Endothelial cell of umbilical vein (primary cell): ENCODE results near the gene AQP12A. TPM values are rescaled to one million over a fixed set of nuclear protein-coding genes. Genes with fewer than 3 reads are reported as not detected.

Experiments used
- BruUV-seq: library from RNA; stranded (reverse); fragments of 400-500 nt; replicated peaks from 2 replicates; lab custom pipeline; 2021; lab: Mats Ljungman, UMichigan
- CTCF ChIA-PET: fragments of 300-600, 350-600 bp; sonication (Branson Sonifier 250); formaldehyde crosslinking; loops from one replicate; lab custom pipeline; 2021; ENCODE audit warnings: antibody characterized with exemption, inconsistent platforms; lab: Charles Lee
- POLR2A ChIA-PET: fragments of 300-600, 350-600 bp; sonication (Branson Sonifier 250); formaldehyde crosslinking; loops from one replicate; lab custom pipeline; 2021; ENCODE audit warnings: antibody characterized with exemption, inconsistent platforms; lab: Charles Lee
- DNase-seq: peaks from one replicate; pipeline ENCODE4 v3.0.0-alpha.2; 2011; ENCODE audit warnings: low read depth, low spot score
- FAIRE-seq: peaks from 2 replicates; lab custom pipeline; 2011; peaks lifted over from hg19 to GRCh38; lab: Jason Lieb, UNC
- H2AFZ ChIP-seq: 2 replicates; pipeline ENCODE4 v1.6.0; 2012; ENCODE audit warnings: low read depth, low read length, control low read depth, inconsistent platforms
- H3K27ac ChIP-seq: 2 replicates; pipeline ENCODE4 v1.5.1; 2011; ENCODE audit warnings: low read depth, mild to moderate bottlenecking, control low read depth, low read length, moderate library complexity; ENCODE audit not compliant: insufficient read depth
- H3K27me3 ChIP-seq, 2 experiments: 2 replicates each; pipeline versions ENCODE4 v1.6.0 to v1.6.1; 2011; ENCODE audit warnings: low read length in 2 of 2, mixed read lengths in 1 of 2; ENCODE audit not compliant: control insufficient read depth in 2 of 2, insufficient read depth in 2 of 2
- H3K36me3 ChIP-seq, 2 experiments: 2 replicates in 1 of 2; 3 replicates in 1 of 2; pipeline ENCODE4 v1.5.1; 2011; ENCODE audit warnings: low read length in 2 of 2, mild to moderate bottlenecking in 1 of 2, moderate library complexity in 1 of 2; ENCODE audit not compliant: control insufficient read depth in 2 of 2, insufficient read depth in 2 of 2; ENCODE audit errors: extremely low read depth in 1 of 2
- H3K4me1 ChIP-seq: 3 replicates; pipeline ENCODE4 v1.5.1; 2011; ENCODE audit warnings: mild to moderate bottlenecking, low read length; ENCODE audit not compliant: control insufficient read depth, insufficient read depth; ENCODE audit errors: extremely low read depth
- H3K4me2 ChIP-seq: 2 replicates; pipeline ENCODE4 v1.6.1; 2011; ENCODE audit warnings: low read length, control low read depth, mixed read lengths; ENCODE audit not compliant: insufficient read depth
- H3K4me3 ChIP-seq, 3 experiments: fragments of 200-600 bp in 1 of 3; sonication (generic), shearing (Covaris generic) in 1 of 3; replicated peaks in 1 of 3; 2 replicates each; pipeline ENCODE4 v1.5.1; 2011 to 2016; ENCODE audit warnings: control low read depth in 3 of 3, low read length in 3 of 3, mild to moderate bottlenecking in 2 of 3, inconsistent platforms in 1 of 3, low read depth in 1 of 3, moderate library complexity in 1 of 3; ENCODE audit not compliant: insufficient read depth in 1 of 3
- H3K79me2 ChIP-seq: 2 replicates; pipeline ENCODE4 v1.6.0; 2012; ENCODE audit warnings: low read length, inconsistent platforms; ENCODE audit not compliant: control insufficient read depth, insufficient read depth
- H3K9ac ChIP-seq: replicated peaks from 2 replicates; pipeline ENCODE3; 2011; ENCODE audit warnings: low read length, control low read depth; ENCODE audit not compliant: insufficient read depth; ENCODE audit errors: extremely low read depth
- H3K9me1 ChIP-seq: replicated peaks from 3 replicates; pipeline ENCODE4 v1.6.0; 2011; ENCODE audit warnings: mild to moderate bottlenecking, low read length; ENCODE audit not compliant: control insufficient read depth, insufficient read depth; ENCODE audit errors: extremely low read depth
- H3K9me3 ChIP-seq: replicated peaks from 2 replicates; pipeline ENCODE4 v1.5.1; 2012; ENCODE audit warnings: low read length, inconsistent platforms; ENCODE audit not compliant: control insufficient read depth, insufficient read depth
- H4K20me1 ChIP-seq: replicated peaks from 2 replicates; pipeline ENCODE3; 2011; ENCODE audit warnings: mild to moderate bottlenecking, low read length; ENCODE audit not compliant: control insufficient read depth, insufficient read depth; ENCODE audit errors: extremely low read depth
- CTCF ChIP-seq, 2 donors: IDR thresholded peaks; 1 replicate in 1 of 2; 2 replicates in 1 of 2; pipeline ENCODE4 v1.5.1; 2011; ENCODE audit warnings: low read length in 2 of 2, mild to moderate bottlenecking in 2 of 2, moderate library complexity in 2 of 2, control low read depth in 1 of 2, inconsistent platforms in 1 of 2, low read depth in 1 of 2; ENCODE audit not compliant: insufficient read depth in 1 of 2; ENCODE audit errors: extremely low read depth in 1 of 2
- EZH2 ChIP-seq: IDR thresholded peaks from 2 replicates; pipeline ENCODE4 v1.6.1; 2012; ENCODE audit warnings: borderline replicate concordance, low read depth, mild to moderate bottlenecking, moderate library complexity, low read length, inconsistent platforms; ENCODE audit not compliant: severe bottlenecking
- FOS ChIP-seq: IDR thresholded peaks from 2 replicates; pipeline ENCODE4 v1.6.1; 2011; ENCODE audit warnings: mild to moderate bottlenecking, low read length, moderate library complexity, borderline replicate concordance; ENCODE audit not compliant: insufficient read depth
- GATA2 ChIP-seq: IDR thresholded peaks from 2 replicates; pipeline ENCODE4 v1.7.0; 2011; ENCODE audit warnings: low read depth, mild to moderate bottlenecking, moderate library complexity, mixed read lengths, low read length; ENCODE audit not compliant: insufficient read length, insufficient read depth
- JUN ChIP-seq: IDR thresholded peaks from 2 replicates; pipeline ENCODE4 v1.6.1; 2011; ENCODE audit warnings: borderline replicate concordance, low read depth; ENCODE audit not compliant: insufficient read length, insufficient read depth
- MAX ChIP-seq: IDR thresholded peaks from 2 replicates; pipeline ENCODE4 v1.6.1; 2011; ENCODE audit not compliant: insufficient read depth, insufficient read length
- MYC ChIP-seq: IDR thresholded peaks from one replicate; pipeline ENCODE4 v1.6.1; 2011; ENCODE audit warnings: mild to moderate bottlenecking, low read depth, low read length
- POLR2A ChIP-seq: IDR thresholded peaks from 2 replicates; pipeline ENCODE4 v1.6.1; 2012; ENCODE audit warnings: low read depth, mild to moderate bottlenecking, control low read depth, low read length
- POLR2AphosphoS5 ChIP-seq: IDR thresholded peaks from 2 replicates; pipeline ENCODE4 v1.6.1; 2012; ENCODE audit warnings: low read depth, mild to moderate bottlenecking, control low read depth, low read length, moderate library complexity; ENCODE audit not compliant: insufficient read depth
- dilution Hi-C: fragments of 300-500 bp; cut with MboI; formaldehyde crosslinking; loops from one replicate; pipeline ENCODE4 v1.15.0; 2019; ENCODE audit warnings: low sequenced_read_pairs; ENCODE audit not compliant: extremely low pct_ligation_motif_present
- intact Hi-C: fragments of 100-400 bp; cut with micrococcal nuclease; formaldehyde crosslinking; loops from one replicate; pipeline ENCODE4 v1.10.0; 2022
- polyA plus RNA-seq, 4 experiments: library from polyadenylated mRNA; depleted of rRNA in 3 of 4; stranded (reverse) in 3 of 4; unstranded in 1 of 4; fragments of >200 nt; gene quantifications; 2 replicates each; pipeline versions ENCODE4 v1.2.1 to v1.2.3, GENCODE V29; 2011 to 2012; ENCODE audit warnings: missing spikeins in 1 of 4
- total RNA-seq: library from RNA; stranded (reverse); gene quantifications from 2 replicates; pipeline ENCODE4 v1.2.3, GENCODE V29; 2021

The AQP12A gene
- total and polyA plus RNA-seq, 2 donors (not counting 3 experiments of a cell fraction or from before 2014, with no cell fraction given), result not detected

GRCh38 chr2:240662681-240663080 lies 29.0 kb upstream of the AQP12A start:
- Histone ChIP-seq H3K27me3 (peaks cover 3 to 5% of the 10 kb centered on the region in 2 experiments), H3K9ac (no peak overlapping the region), H3K27ac (no peak overlapping the region), H3K9me3 (no peaks in the 10 kb centered on the region), H4K20me1 (no peaks in the 10 kb centered on the region), H3K36me3 (no peaks in the 10 kb centered on the region), H3K9me1 (no peaks in the 10 kb centered on the region), H2AFZ (no peak overlapping the region), H3K4me2 (no peak overlapping the region), H3K79me2 (no peaks in the 10 kb centered on the region), H3K4me3 (no peak overlapping the region), H3K4me1 (no peaks in the 10 kb centered on the region)
- CTCF ChIA-PET, result no interaction called here
- intact Hi-C loops (no loop called here), dilution Hi-C loops (no loop called here)
- POLR2A ChIA-PET, result no interaction called here
- FAIRE-seq, result no peak
- TF ChIP-seq JUN (no peak), MAX (no peak), MYC (no peak), POLR2AphosphoS5 (no peak), FOS (no peak), POLR2A (no peak), CTCF (IDR thresholded peaks at IDR 0.05; ENCODE audit: extremely low read depth in 1 of 2, insufficient read depth in 1 of 2, low read depth in 1 of 2, low read length in 2 of 2) (no peak), EZH2 (no peak), GATA2 (no peak)
- DNase-seq, result no peak
- BruUV-seq, result no TSS peak
